Activated CD4-positive, alpha-beta T cell treated with anti-CD3 and anti-CD28 coated beads, Interleukin-2, amount 50 U/mL, for 24 hours (primary cell): Measurements from ENCODE around the gene TMCC1.
"Not testable (repeated sequence)": the region's sequence is repeated elsewhere in the genome, so short reads cannot be mapped to it uniquely, and the experiment has no call there.

ENCODE experiments used
- DNase-seq, 2 donors: peaks; one replicate each; pipeline ENCODE4 v3.0.0-alpha.2; 2020; ENCODE audit warnings: low read depth in 1 of 2, low spot score in 1 of 2

TMCC1 gene

DNA sequence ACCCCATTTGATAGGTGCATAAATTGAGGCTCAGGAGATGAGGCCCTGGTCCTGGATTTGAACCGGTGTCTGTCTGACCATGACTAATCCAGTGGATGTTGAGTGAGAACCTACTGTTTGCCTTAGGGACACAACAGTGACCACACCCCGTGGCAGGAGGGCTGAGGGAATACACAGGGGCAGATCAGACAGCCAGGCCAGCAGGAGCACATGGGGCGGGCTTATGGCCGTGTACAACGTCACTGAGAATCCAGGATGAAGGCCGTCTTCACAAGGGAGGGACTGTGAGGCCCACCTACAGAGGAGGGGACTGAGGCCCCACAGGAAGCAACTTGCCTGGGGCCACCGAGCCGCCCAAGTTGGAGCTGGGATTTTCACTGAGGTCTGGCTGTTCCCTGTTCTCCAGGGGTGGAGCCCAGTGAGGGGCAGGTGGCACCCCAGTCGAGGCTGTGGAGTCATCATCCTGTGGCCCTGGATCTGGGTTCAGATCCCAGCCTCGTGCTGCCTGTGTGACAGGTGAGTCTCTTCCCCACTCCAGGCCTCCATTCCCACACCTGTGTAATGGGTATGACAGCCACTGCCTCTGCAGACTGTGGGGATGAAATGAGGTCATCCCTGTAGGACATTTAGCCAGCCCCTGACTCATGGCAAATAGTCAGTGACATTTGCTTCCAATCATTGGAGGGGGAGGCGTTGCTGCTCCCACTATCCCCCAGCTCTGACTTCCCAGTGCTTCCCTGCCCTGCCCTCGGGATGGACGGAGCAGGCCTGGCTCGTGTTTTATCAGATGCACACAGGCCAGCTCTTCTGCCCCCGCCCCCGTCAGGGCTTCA is 280.8 kb downstream of the TMCC1 start:
- no peak for DNase-seq

- no peak for DNase-seq
Measured at GRCh38 chr3:129611812-129612533, 281.5 kb downstream of the TMCC1 start.

DNA sequence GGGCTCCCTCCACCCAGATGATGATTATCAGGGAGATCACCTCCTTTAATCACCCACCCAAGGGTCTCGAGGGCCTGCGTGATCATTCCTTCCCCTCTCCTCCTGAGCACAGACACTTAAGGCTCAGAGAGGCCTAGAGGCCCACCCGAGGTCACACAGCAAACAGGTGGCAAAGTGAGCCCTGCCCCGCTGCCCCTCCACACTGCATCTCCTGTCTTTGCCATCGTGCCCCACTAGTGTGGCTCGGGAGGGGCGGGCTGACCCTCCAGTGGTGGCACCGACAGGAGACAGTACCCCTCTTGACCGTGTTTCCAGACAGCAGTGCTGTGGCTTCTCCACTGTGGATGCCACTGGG is 282.1 kb downstream of the TMCC1 start:
- no peak for DNase-seq

DNA sequence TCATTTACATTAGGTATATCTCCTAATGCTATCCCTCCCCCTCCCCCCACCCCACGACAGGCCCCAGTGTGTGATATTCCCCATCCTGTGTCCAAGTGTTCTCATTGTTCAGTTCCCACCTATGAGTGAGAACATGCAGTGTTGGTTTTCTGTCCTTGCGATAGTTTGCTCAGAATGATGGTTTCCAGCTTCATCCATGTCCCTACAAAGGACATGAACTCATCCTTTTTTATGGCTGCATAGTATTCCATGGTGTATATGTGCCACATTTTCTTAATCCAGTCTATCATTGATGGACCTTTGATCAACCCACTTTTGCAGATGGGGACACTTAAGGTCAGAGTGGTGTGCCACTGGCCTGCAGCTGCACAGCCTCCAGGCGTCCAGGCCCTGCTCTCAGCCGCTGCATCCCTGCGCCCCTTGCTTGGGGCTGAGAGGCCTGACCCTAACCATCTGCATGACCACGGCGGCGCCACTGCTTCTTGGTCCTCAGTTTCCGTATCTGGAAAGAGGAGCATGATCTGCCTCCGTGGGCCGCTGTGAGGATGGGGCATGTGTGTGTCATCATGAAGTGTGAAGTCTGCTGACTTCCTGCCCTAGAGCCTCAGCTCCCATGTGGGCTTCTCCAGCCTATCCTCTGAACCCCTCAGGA is 282.6 kb downstream of the TMCC1 start:
- not testable (repeated sequence) for DNase-seq

GRCh38 chr3:129610276-129610675 is 283.2 kb downstream of the TMCC1 start:
- DNase-seq: no peak

GRCh38 chr3:129609591-129610182 is 283.8 kb downstream of the TMCC1 start:
- no peak for DNase-seq

GRCh38 chr3:129608936-129609590 is 284.4 kb downstream of the TMCC1 start:
- no peak for DNase-seq

- DNase-seq: no peak
Measured at GRCh38 chr3:129608087-129608935, 285.2 kb downstream of the TMCC1 start.

- no peak for DNase-seq
Measured at GRCh38 chr3:129607391-129608068, 286.0 kb downstream of the TMCC1 start.

- no peak for DNase-seq
Measured at GRCh38 chr3:129606636-129607390, 286.7 kb downstream of the TMCC1 start, which contains the start of gene PLXND1. TSS of gene PLXND1 (minus strand) at chr3:129606676. CDS start at chr3:129606639, 37 bp downstream.

GRCh38 chr3:129605922-129606635 is 287.4 kb downstream of the TMCC1 start:
- no peak for DNase-seq

GRCh38 chr3:129605203-129605921 is 288.1 kb downstream of the TMCC1 start:
- no peak for DNase-seq

GRCh38 chr3:129604767-129605166 is 288.7 kb downstream of the TMCC1 start:
- no peak for DNase-seq

DNA sequence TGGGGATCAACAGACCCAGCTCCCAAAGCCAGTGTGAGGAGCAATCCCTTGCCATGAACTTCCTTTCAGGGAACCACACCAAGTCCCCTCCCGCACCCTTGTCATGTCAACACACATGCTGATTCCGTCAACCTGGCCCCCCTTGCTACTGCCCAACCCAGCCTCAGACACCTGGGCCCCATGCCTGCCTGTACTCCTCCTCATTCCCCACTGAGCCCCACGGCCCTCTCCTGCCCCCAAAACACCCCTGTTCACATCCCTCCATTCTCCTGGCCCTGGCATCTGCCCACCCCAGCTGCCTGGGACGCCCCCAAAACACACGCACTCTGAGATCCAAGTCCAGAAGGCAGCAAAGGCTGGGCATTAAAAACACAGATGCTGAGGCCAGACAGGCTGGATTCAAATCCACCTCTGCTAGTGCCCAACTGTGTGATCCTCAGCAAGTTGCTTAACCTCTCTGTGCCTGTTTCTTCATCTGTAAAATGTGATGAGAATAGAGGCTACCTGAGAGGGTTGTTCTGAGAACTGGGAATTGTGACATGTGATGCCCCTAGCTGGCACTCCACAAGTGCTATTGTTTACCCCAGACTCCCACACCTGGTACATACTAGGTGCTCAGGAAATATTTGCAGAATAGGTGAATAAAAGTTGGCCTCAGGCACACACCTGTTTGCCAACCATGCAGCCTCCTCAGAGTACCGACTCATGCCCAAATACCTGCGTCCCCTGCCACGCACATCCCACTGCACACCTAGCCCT is 289.3 kb downstream of the TMCC1 start:
- no peak for DNase-seq

DNA sequence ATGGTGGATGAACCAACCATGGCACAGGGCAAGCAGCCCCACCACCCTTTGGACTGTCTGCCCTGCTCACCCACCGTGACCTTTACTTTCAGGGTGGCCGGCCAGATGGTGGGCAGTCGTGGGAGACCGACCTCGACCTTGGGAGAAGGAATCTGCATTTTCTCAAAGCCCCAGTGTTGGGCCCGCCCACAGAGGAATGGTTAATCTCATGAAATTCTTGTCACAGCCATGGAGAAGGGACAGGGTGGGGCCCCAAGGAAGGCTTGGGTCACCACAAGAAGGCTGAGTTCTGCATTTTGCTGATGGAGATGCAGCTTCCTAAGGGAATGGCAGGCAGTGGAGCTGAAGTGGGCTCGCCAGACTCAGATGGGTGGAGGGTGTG is 290.0 kb downstream of the TMCC1 start:
- no peak for DNase-seq

GRCh38 chr3:129602730-129603560 is 290.6 kb downstream of the TMCC1 start:
- no peak for DNase-seq
